ENCODE results near the gene TXNL4A.
"Not testable (repeated sequence)": the region's sequence is repeated elsewhere in the genome, so short reads cannot be mapped to it uniquely, and the experiment has no call there.

TXNL4A gene

GRCh38 chr18:79963658-79964329 is 24.6 kb downstream of the TXNL4A start:
- no peak for DNase-seq

GRCh38 chr18:79962835-79963657 is 25.3 kb downstream of the TXNL4A start:
- DNase-seq: no peak

- DNase-seq: no peak
Measured at GRCh38 chr18:79962311-79962710, 26.1 kb downstream of the TXNL4A start.

GRCh38 chr18:79961527-79962291 is 26.7 kb downstream of the TXNL4A start:
- DNase-seq: no peak

- no peak for DNase-seq
Measured at GRCh38 chr18:79960921-79961526, 27.3 kb downstream of the TXNL4A start.

GRCh38 chr18:79960161-79960801 is 28.1 kb downstream of the TXNL4A start:
- not testable (repeated sequence) for DNase-seq

GRCh38 chr18:79958981-79959380 is 29.4 kb downstream of the TXNL4A start:
- DNase-seq: no peak

- no peak for DNase-seq
Measured at GRCh38 chr18:79956276-79956675, 32.1 kb downstream of the TXNL4A start.

GRCh38 chr18:79955302-79956075 is 32.9 kb downstream of the TXNL4A start:
- DNase-seq: no peak

GRCh38 chr18:79954791-79955190 is 33.6 kb downstream of the TXNL4A start:
- DNase-seq: no peak

GRCh38 chr18:79953971-79954651 is 34.3 kb downstream of the TXNL4A start:
- DNase-seq: no peak

GRCh38 chr18:79952996-79953559 is 35.3 kb downstream of the TXNL4A start:
- DNase-seq: no peak

- DNase-seq: no peak
Measured at GRCh38 chr18:79952456-79952995, 35.8 kb downstream of the TXNL4A start.

GRCh38 chr18:79951545-79952455 is 36.6 kb downstream of the TXNL4A start, which contains the start of gene SLC66A2:
Gene SLC66A2, minus strand, starts transcription at chr18:79951653. Its CDS starts 727 bp downstream, at chr18:79950926.
- DNase-seq: peak; percentile 91

GRCh38 chr18:79950515-79951341 is 37.6 kb downstream of the TXNL4A start:
- DNase-seq: no peak

GRCh38 chr18:79949697-79950487 is 38.5 kb downstream of the TXNL4A start:
- no peak for DNase-seq

GRCh38 chr18:79948719-79949411 is 39.5 kb downstream of the TXNL4A start:
- no peak for DNase-seq
